ENCODE data around the gene SMG6. TPM values are rescaled to one million over a fixed set of nuclear protein-coding genes. Genes with fewer than 3 reads are reported as not detected.
"Not testable (repeated sequence)": the region's sequence is repeated elsewhere in the genome, so short reads cannot be mapped to it uniquely, and the experiment has no call there.

SMG6 gene
- total RNA-seq, 1 donor from 2014 or later, result 9.2 TPM

- Histone ChIP-seq H3K27me3 (ENCODE audit: control insufficient read depth, insufficient read depth, low read length) (no peaks in the 10 kb centered on the region), H3K36me3 (ENCODE audit: control insufficient read depth, insufficient read depth, low read length) (peaks cover 5% of the 10 kb centered on the region), H3K4me3 (ENCODE audit: low read depth, low read length) (no peak overlapping the region)
- DNase-seq (ENCODE audit: low read depth) (no peak), FAIRE-seq (no peak)
- no peak for TF ChIP-seq CTCF (IDR thresholded peaks at IDR 0.05; ENCODE audit: insufficient read depth, low read length, severe bottlenecking)
Observed at GRCh38 chr17:2150806-2151205, 152.8 kb downstream of the SMG6 start.

- peaks cover 5% of the 10 kb centered on the region for H3K36me3 ChIP-seq (ENCODE audit: control insufficient read depth, insufficient read depth, low read length)
- no peak overlapping the region for H3K4me3 ChIP-seq (ENCODE audit: low read depth, low read length)
- TF ChIP-seq CTCF (IDR thresholded peaks at IDR 0.05; ENCODE audit: insufficient read depth, low read length, severe bottlenecking), result no peak
- no peak for FAIRE-seq
- H3K27me3 ChIP-seq (ENCODE audit: control insufficient read depth, insufficient read depth, low read length), result no peaks in the 10 kb centered on the region
- no peak for DNase-seq (ENCODE audit: low read depth)
Observed at GRCh38 chr17:2149934-2150333, 153.7 kb downstream of the SMG6 start.

- Histone ChIP-seq H3K4me3 (ENCODE audit: low read depth, low read length) (no peak overlapping the region), H3K36me3 (ENCODE audit: control insufficient read depth, insufficient read depth, low read length) (peaks cover 5% of the 10 kb centered on the region), H3K27me3 (ENCODE audit: control insufficient read depth, insufficient read depth, low read length) (no peaks in the 10 kb centered on the region)
- DNase-seq (ENCODE audit: low read depth) (no peak), FAIRE-seq (no peak)
- no peak for TF ChIP-seq CTCF (IDR thresholded peaks at IDR 0.05; ENCODE audit: insufficient read depth, low read length, severe bottlenecking)
Observed at GRCh38 chr17:2146132-2146871, 157.3 kb downstream of the SMG6 start.

GRCh38 chr17:2144701-2145100 lies 158.9 kb downstream of the SMG6 start:
- Histone ChIP-seq H3K27me3 (ENCODE audit: control insufficient read depth, insufficient read depth, low read length) (no peaks in the 10 kb centered on the region), H3K4me3 (ENCODE audit: low read depth, low read length) (no peak overlapping the region), H3K36me3 (ENCODE audit: control insufficient read depth, insufficient read depth, low read length) (peaks cover 1% of the 10 kb centered on the region)
- DNase-seq (ENCODE audit: low read depth) (no peak), FAIRE-seq (no peak)
- TF ChIP-seq CTCF (IDR thresholded peaks at IDR 0.05; ENCODE audit: insufficient read depth, low read length, severe bottlenecking), result no peak

- no peak for DNase-seq (ENCODE audit: low read depth)
- FAIRE-seq, result no peak
- TF ChIP-seq CTCF (IDR thresholded peaks at IDR 0.05; ENCODE audit: insufficient read depth, low read length, severe bottlenecking), result no peak
Observed at GRCh38 chr17:2143332-2143731, 160.3 kb downstream of the SMG6 start.

GRCh38 chr17:2142682-2143081 lies 160.9 kb downstream of the SMG6 start:
- FAIRE-seq; H3K36me3 ChIP-seq (ENCODE audit: control insufficient read depth, insufficient read depth, low read length); DNase-seq (ENCODE audit: low read depth); H3K4me3 ChIP-seq (ENCODE audit: low read depth, low read length); H3K27me3 ChIP-seq (ENCODE audit: control insufficient read depth, insufficient read depth, low read length): not testable (repeated sequence)

More at GRCh38 chr17:2143332-2143731, 160.3 kb downstream of the SMG6 start:
- no peaks in the 10 kb centered on the region for H3K27me3 ChIP-seq (ENCODE audit: control insufficient read depth, insufficient read depth, low read length)
- H3K36me3 ChIP-seq (ENCODE audit: control insufficient read depth, insufficient read depth, low read length), result no peaks in the 10 kb centered on the region
- no peak overlapping the region for H3K4me3 ChIP-seq (ENCODE audit: low read depth, low read length)

All from bronchial epithelial cell (primary cell).